Measurements from ENCODE around the gene IFNAR2.
A peak's percentile ranks its signal among the peaks of the same experiment; 100 is the strongest.

IFNAR2 gene

GRCh38 chr21:33229784-33230544 is at the start of gene IFNAR2:
TSS of gene IFNAR2 (plus strand) at chr21:33229938. CDS start at chr21:33241923, 11,985 bp downstream.
- in situ Hi-C loops (cut with HindIII; ENCODE audit: low sequenced_read_pairs), result no loop called here
- peak within 1 kb of the TSS; percentile 75 for H3K4me3 ChIP-seq (ENCODE audit: low read depth, low read length)
- DNase-seq (ENCODE audit: low read depth, low spot score), result peak; percentile 38
- TF ChIP-seq, protein P1, sequence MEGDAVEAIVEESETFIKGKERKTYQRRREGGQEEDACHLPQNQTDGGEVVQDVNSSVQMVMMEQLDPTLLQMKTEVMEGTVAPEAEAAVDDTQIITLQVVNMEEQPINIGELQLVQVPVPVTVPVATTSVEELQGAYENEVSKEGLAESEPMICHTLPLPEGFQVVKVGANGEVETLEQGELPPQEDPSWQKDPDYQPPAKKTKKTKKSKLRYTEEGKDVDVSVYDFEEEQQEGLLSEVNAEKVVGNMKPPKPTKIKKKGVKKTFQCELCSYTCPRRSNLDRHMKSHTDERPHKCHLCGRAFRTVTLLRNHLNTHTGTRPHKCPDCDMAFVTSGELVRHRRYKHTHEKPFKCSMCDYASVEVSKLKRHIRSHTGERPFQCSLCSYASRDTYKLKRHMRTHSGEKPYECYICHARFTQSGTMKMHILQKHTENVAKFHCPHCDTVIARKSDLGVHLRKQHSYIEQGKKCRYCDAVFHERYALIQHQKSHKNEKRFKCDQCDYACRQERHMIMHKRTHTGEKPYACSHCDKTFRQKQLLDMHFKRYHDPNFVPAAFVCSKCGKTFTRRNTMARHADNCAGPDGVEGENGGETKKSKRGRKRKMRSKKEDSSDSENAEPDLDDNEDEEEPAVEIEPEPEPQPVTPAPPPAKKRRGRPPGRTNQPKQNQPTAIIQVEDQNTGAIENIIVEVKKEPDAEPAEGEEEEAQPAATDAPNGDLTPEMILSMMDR (IDR thresholded peaks at IDR 0.05; ENCODE audit: low read depth, low read length), result no peak

DNA sequence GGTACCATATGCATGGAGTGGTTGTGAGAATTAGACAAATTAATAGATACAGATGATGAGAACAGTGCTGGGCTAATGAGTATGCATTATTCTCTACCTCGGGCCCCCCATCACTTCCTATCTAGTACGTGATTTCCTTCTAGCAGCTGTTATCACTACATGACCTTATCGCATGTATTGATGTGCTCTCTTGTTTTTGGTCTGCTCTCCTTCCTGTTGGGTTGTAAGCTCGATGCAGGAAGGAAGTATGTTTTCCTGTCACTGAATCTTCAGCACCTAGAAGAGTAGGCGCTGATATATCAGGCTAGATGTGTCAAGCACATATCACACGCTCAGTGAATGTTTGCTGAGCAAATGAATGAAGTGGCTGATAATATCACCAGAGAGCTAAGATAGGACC is 43.9 kb upstream of the IFNAR2 start:
- in situ Hi-C loops (cut with HindIII; ENCODE audit: low sequenced_read_pairs), result no loop called here
- no peak overlapping the region for H3K4me3 ChIP-seq (ENCODE audit: low read depth, low read length)
- no peak for DNase-seq (ENCODE audit: low read depth, low spot score)
- TF ChIP-seq, protein P1 (IDR thresholded peaks at IDR 0.05; ENCODE audit: low read depth, low read length), result no peak

GRCh38 chr21:33187276-33187675 is 42.5 kb upstream of the IFNAR2 start:
- TF ChIP-seq, protein P1 (IDR thresholded peaks at IDR 0.05; ENCODE audit: low read depth, low read length), result no peak
- no peak for DNase-seq (ENCODE audit: low read depth, low spot score)
- H3K4me3 ChIP-seq (ENCODE audit: low read depth, low read length), result no peak overlapping the region
- in situ Hi-C loops (cut with HindIII; ENCODE audit: low sequenced_read_pairs), result no loop called here

DNA sequence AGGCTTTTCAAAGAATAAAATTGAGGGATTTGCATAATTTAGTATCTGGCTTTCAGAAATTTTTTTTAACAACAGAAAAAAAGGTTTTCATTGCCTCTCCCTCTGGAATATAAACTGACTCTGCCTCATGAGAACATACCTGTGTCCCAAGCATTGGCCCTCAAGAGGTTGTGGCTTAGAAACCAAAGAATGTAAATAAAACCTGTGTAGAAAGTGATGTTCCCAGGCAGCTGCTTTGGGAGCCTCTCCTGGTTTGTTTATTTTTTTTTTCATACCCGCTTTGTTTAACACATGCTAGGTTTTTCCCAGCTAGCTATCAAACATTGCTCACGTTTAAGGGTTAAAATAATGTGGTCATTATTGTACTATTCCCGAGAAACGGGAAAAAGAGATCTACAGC is 40.5 kb upstream of the IFNAR2 start:
- no peak overlapping the region for H3K4me3 ChIP-seq (ENCODE audit: low read depth, low read length)
- in situ Hi-C loops (cut with HindIII; ENCODE audit: low sequenced_read_pairs), result no loop called here
- TF ChIP-seq, protein P1 (IDR thresholded peaks at IDR 0.05; ENCODE audit: low read depth, low read length), result no peak
- DNase-seq (ENCODE audit: low read depth, low spot score), result no peak

- H3K4me3 ChIP-seq (ENCODE audit: low read depth, low read length), result no peak overlapping the region
- in situ Hi-C loops (cut with HindIII; ENCODE audit: low sequenced_read_pairs), result no loop called here
- DNase-seq (ENCODE audit: low read depth, low spot score), result no peak
- TF ChIP-seq, protein P1 (IDR thresholded peaks at IDR 0.05; ENCODE audit: low read depth, low read length), result no peak
Observed at GRCh38 chr21:33189824-33190223, 39.9 kb upstream of the IFNAR2 start.

GRCh38 chr21:33196941-33197374 is 32.8 kb upstream of the IFNAR2 start:
- H3K4me3 ChIP-seq (ENCODE audit: low read depth, low read length), result no peak overlapping the region
- in situ Hi-C loops (cut with HindIII; ENCODE audit: low sequenced_read_pairs), result no loop called here
- TF ChIP-seq, protein P1 (IDR thresholded peaks at IDR 0.05; ENCODE audit: low read depth, low read length), result peak; percentile 57
- DNase-seq (ENCODE audit: low read depth, low spot score), result peak; percentile 56
